Measurements from ENCODE around the gene TTC7B.

Gene TTC7B

GRCh38 chr14:90562652-90563051, 253.6 kb downstream of the TTC7B start:
- no peak overlapping the region for H3K4me3 ChIP-seq (ENCODE audit: low read length)
- DNase-seq (ENCODE audit: low read depth, low spot score) = peak; percentile 31

- no peak for DNase-seq (ENCODE audit: low read depth, low spot score)
- no peak overlapping the region for H3K4me3 ChIP-seq (ENCODE audit: low read length)
These were observed 254.3 kb downstream of the TTC7B start for GRCh38 chr14:90561920-90562319.

- DNase-seq (ENCODE audit: low read depth, low spot score) = no peak
- no peak overlapping the region for H3K4me3 ChIP-seq (ENCODE audit: low read length)
These were observed 255.2 kb downstream of the TTC7B start for GRCh38 chr14:90560991-90561390.

GRCh38 chr14:90560558-90560957, 255.7 kb downstream of the TTC7B start:
- H3K4me3 ChIP-seq (ENCODE audit: low read length) = no peak overlapping the region
- no peak for DNase-seq (ENCODE audit: low read depth, low spot score)

- no peak overlapping the region for H3K4me3 ChIP-seq (ENCODE audit: low read length)
- DNase-seq (ENCODE audit: low read depth, low spot score) = no peak
These were observed 256.3 kb downstream of the TTC7B start for GRCh38 chr14:90559811-90560492.

GRCh38 chr14:90558983-90559590, 257.1 kb downstream of the TTC7B start:
- DNase-seq (ENCODE audit: low read depth, low spot score) = no peak
- no peak overlapping the region for H3K4me3 ChIP-seq (ENCODE audit: low read length)

DNA sequence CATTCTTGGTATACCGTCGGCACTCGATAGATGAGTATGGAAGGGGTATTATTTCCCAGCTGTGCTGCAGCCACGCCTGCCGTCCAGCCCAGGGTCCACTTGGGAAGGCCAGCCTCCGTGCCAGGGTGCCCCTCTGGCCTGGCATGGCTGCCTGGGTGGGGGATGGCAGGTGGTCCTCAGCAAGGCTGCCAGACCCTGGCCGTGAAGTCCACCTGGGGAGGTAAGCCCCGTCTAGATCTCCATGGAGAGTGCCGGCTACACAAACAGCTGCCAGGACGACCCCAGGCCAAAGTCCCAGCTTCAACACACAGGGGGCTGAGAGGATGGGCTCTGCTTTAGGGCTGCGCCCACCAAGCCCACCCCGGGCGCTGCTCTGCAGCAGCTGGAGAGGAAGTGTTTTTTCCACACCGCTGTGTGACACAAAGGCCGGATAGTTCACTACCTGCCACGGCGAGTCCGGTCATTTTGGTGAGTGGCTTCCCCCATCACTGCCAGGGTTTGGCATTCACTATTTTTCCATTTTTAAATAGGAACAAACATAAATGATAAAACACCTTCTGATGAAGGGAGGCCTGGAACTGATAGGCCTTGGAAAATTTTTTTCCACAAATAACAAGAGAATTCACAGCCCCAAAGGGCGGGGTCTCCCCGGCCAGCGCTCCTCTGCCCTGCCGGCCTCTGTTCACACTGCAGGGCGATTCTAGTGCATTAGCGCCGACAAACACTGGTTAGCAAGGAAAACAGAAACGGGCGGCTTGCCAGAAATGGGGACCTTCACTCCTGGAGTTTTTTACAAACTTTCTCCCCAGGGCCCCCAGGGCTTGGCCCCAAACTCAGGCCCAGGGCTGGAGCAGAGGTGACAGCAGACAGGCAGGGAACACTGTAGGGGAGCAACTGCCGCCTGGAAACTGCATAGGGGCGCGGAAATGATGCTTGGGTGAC, 257.9 kb downstream of the TTC7B start:
- no peak for DNase-seq (ENCODE audit: low read depth, low spot score)

GRCh38 chr14:90557516-90557915, 258.7 kb downstream of the TTC7B start:
- H3K4me3 ChIP-seq (ENCODE audit: low read length) = no peak overlapping the region
- no peak for DNase-seq (ENCODE audit: low read depth, low spot score)

More for the DNA sequence above, 257.9 kb downstream of the TTC7B start:
- no peak overlapping the region for H3K4me3 ChIP-seq (ENCODE audit: low read length)

- DNase-seq (ENCODE audit: low read depth, low spot score) = no peak
- H3K4me3 ChIP-seq (ENCODE audit: low read length) = no peak overlapping the region
These were observed 259.4 kb downstream of the TTC7B start for GRCh38 chr14:90556666-90557450.

DNA sequence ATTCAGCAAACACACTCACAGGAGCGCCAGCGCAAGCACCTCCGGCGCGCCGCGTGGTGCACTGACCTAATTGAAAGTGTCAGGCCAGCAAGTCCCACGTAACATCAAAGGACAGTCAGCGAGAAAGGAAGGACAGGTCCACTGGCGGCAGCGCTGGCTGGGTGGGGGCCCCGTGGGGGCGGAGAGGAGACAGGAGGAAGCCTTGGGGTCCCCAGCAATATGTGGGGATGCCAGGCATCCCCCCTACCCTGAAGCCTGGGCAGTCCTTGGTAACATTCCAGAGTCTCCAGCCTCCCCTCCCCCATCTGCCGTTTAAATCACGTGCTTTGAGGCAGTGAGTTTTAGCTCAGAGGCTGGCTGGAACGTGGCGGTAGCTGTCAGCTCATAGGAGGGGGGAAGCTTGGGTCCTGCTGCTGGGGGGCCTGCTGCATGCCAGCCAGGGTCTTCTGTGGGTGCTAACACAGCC, 260.2 kb downstream of the TTC7B start:
- H3K4me3 ChIP-seq (ENCODE audit: low read length) = no peak overlapping the region
- DNase-seq (ENCODE audit: low read depth, low spot score) = no peak

DNA sequence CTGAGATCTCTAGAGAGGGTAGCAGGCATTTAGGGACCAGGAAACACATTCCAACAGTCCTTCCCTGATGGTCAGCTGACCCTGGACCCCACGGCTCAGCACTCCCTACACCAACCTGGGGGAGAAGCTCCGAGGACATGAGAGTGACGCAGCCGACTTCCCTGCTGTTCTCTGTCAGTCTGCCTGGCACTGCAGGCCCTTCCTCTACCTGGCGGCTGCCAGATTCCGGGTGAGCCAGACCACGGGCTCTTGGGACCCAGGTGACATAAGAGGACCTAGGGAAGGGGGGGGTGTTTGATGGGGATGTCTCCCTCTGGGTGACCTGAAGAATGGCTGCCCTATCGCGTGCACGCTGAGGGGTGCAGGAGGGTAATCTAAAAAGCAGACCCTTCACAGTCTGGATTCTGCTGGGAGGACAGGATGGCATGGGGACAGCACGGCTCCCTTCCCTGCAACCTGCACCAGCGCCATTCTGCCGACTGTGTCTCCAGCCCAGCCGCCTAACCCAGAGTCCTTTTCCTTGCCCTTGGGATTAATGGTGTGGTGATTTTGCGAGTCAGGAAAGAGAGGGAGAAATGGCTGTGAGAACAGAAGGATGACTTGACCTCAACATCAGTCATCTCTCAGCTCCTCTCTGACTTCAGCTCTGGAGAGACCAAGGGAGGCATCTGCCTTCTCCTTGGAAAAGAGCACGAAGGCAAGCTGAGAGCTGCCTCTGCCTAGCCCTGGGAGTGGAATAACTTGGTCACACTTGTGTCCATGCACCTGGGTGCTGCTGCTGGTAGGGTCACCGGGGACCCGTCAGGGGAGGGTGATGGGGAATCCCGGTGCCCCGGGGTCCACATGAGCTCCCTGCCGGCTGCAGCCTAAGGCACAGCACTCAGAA, 260.9 kb downstream of the TTC7B start:
- no peak overlapping the region for H3K4me3 ChIP-seq (ENCODE audit: low read length)

GRCh38 chr14:90554341-90554740, 261.9 kb downstream of the TTC7B start:
- H3K4me3 ChIP-seq (ENCODE audit: low read length) = no peak overlapping the region
- DNase-seq (ENCODE audit: low read depth, low spot score) = no peak

More for the DNA sequence above, 260.9 kb downstream of the TTC7B start:
- DNase-seq (ENCODE audit: low read depth, low spot score) = no peak

- DNase-seq (ENCODE audit: low read depth, low spot score) = no peak
- no peak overlapping the region for H3K4me3 ChIP-seq (ENCODE audit: low read length)
These were observed 262.3 kb downstream of the TTC7B start for GRCh38 chr14:90553921-90554336.

DNA sequence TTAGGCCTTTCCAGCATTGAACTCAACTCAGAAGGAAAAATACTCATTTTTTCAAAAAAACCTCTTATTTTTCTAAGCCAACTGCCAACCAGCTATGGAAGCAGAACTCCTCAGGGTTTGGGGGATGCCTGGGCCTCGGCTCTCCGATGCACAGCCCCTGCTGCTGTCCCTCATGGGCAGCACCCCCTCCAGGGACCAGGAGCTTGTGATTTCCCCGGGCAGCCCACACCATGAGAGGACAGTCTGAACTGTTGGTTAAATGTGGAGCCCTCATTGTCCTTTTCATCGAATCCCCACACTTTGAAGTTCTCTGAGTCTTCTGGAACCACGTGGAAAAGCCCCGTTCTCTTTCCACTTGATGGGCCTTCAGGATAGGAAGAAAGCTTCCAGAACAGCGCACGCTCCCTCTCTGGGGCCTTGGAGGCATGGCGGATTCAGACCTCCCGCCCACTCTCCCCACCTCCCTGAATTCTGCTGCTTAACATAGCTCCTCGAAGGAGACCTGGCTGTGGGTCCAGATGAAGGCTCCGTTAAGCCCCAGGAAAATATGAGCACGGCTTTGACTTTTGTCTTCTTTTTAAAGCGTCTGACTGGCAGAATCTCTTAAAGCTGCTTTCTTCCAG, 262.8 kb downstream of the TTC7B start:
- H3K4me3 ChIP-seq (ENCODE audit: low read length) = no peak overlapping the region
- DNase-seq (ENCODE audit: low read depth, low spot score) = no peak

DNA sequence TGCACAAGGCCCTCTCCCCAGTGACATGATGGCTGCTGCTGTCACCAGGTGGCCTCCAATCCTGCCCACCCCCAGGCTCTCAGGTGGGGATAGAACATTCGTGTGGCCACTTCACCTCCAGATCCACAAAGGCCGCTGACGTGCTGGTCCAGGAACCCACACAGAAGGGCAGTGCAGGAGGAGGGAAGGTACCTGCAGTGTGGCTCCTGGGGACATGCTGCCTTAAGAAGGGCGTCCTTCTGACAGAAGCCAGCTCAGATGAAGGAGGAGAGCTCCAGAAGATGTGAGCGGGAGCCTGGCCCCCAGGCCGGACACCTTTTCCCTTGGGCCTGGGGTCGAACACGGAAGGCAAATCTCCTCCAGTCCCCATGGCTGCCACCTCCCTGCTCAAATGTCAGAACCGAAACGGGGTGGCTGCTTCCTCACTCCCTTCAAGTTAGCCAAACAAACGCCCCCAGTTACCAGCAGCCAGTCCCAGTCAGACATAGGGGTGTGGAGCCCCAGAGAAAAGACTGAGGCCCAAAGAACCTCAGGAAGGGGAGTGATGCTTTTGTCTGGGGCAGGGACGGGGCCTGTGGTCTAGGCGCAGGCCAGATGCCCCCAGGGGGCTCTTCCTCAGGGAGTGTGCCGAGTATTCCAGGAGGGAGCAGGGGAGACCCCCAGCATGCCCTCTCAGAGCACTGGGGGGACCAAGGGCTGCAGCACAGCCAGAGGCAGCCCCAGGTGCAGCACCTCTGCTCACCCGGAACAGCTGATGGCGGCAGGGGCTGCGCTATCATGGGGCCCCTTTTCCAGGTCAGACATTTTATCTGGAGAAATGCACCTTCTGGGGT, 263.5 kb downstream of the TTC7B start:
- no peak for DNase-seq (ENCODE audit: low read depth, low spot score)

DNA sequence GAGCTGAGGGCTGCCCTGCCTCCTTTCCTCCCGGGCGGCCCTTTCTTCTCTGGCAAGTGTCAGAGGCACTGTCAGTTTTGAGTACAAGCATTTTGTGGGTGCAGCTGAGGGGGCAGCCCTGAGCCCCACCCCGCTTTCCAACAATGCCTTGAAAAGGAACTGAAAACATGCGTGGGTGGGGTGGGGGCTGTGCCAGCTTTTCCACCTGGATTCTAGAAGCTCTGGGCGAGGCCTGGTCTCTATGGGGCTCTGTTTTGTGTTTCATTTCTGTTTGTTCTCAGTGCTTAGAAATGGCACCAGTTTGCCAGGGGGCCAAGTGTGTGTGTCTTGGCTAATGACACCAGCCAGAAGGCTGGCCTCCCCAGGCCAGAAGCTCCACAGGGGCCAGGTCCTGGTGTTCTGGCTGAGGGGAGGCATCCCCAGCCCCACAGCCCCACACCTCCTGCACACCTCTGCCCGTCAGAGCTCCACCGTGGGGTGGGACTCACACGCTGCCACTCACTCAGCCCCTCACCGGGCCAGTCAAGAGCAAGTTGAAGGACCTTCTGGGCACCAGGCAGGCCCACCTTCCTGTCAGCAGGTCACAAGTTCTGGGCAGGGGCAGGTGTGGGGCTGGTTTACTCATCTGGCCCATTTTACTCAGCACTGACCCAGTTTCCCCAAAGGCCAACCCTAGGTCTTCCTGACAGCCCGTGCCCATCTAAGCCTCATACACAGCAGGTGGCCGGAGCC, 264.3 kb downstream of the TTC7B start:
- DNase-seq (ENCODE audit: low read depth, low spot score) = no peak

More for the DNA sequence above, 263.5 kb downstream of the TTC7B start:
- no peak overlapping the region for H3K4me3 ChIP-seq (ENCODE audit: low read length)

More for the DNA sequence above, 264.3 kb downstream of the TTC7B start:
- H3K4me3 ChIP-seq (ENCODE audit: low read length) = no peak overlapping the region
